Measurements from ENCODE around the gene TMCO4. TPM values are rescaled to one million over a fixed set of nuclear protein-coding genes. Genes with fewer than 3 reads are reported as not detected.

Gene TMCO4
- polyA plus RNA-seq, 1 experiment = 10.1 TPM

- Histone ChIP-seq H3K27ac (ENCODE audit: low read depth, low read length) (no peak overlapping the region), H3K27me3 (ENCODE audit: control insufficient read depth, insufficient read depth, low read length) (no peaks in the 10 kb centered on the region), H3K9me3 (ENCODE audit: control insufficient read depth, insufficient read depth, low read length) (no peaks in the 10 kb centered on the region), H3K4me3 (ENCODE audit: low read depth, low read length) (no peak overlapping the region)
- DNase-seq (ENCODE audit: low read depth, low spot score) = no peak
- ChIA-PET CTCF (no interaction called here), POLR2A (no interaction called here)
- TF ChIP-seq CTCF (IDR thresholded peaks at IDR 0.05; ENCODE audit: low read depth, low read length) = no peak
Observed at GRCh38 chr1:19754482-19754881, 45.2 kb downstream of the TMCO4 start.

- DNase-seq (ENCODE audit: low read depth, low spot score) = no peak
- TF ChIP-seq CTCF (IDR thresholded peaks at IDR 0.05; ENCODE audit: low read depth, low read length) = no peak
- H3K9me3 ChIP-seq (ENCODE audit: control insufficient read depth, insufficient read depth, low read length) = no peaks in the 10 kb centered on the region
- ChIA-PET CTCF (interaction anchor here (1.2 kb wide), 1 partner anchor 91 kb away, joined by 3 read pairs; no protein-coding TSS in a partner anchor), POLR2A (interaction anchor here (0.5 kb wide), 1 partner anchor 154 kb away, joined by 3 read pairs; no protein-coding TSS in a partner anchor)
- H3K4me3 ChIP-seq (ENCODE audit: low read depth, low read length) = no peak overlapping the region
- H3K27me3 ChIP-seq (ENCODE audit: control insufficient read depth, insufficient read depth, low read length) = no peaks in the 10 kb centered on the region
- H3K27ac ChIP-seq (ENCODE audit: low read depth, low read length) = no peak overlapping the region
Observed at GRCh38 chr1:19752083-19752696, 47.5 kb downstream of the TMCO4 start.

- no peak for DNase-seq (ENCODE audit: low read depth, low spot score)
- CTCF ChIA-PET = interaction anchor here (0.7 kb wide), 1 partner anchor 10 kb away, joined by 3 read pairs; no protein-coding TSS in a partner anchor
- no peak overlapping the region for H3K27ac ChIP-seq (ENCODE audit: low read depth, low read length)
- H3K9me3 ChIP-seq (ENCODE audit: control insufficient read depth, insufficient read depth, low read length) = no peaks in the 10 kb centered on the region; the same call in 1 of the 2 replicates
- no peaks in the 10 kb centered on the region for H3K27me3 ChIP-seq (ENCODE audit: control insufficient read depth, insufficient read depth, low read length)
- no peak for TF ChIP-seq CTCF (IDR thresholded peaks at IDR 0.05; ENCODE audit: low read depth, low read length)
- POLR2A ChIA-PET = no interaction called here
- no peak overlapping the region for H3K4me3 ChIP-seq (ENCODE audit: low read depth, low read length)
Observed at GRCh38 chr1:19750882-19751276, 48.8 kb downstream of the TMCO4 start.

- ChIA-PET CTCF (interaction anchor here (0.7 kb wide), 1 partner anchor 11 kb away, joined by 3 read pairs; no protein-coding TSS in a partner anchor), POLR2A (no interaction called here)
- DNase-seq (ENCODE audit: low read depth, low spot score) = no peak
- no peak overlapping the region for H3K27ac ChIP-seq (ENCODE audit: low read depth, low read length)
- H3K4me3 ChIP-seq (ENCODE audit: low read depth, low read length) = no peak overlapping the region
- no peaks in the 10 kb centered on the region; the same call in 1 of the 2 replicates for H3K9me3 ChIP-seq (ENCODE audit: control insufficient read depth, insufficient read depth, low read length)
- H3K27me3 ChIP-seq (ENCODE audit: control insufficient read depth, insufficient read depth, low read length) = no peaks in the 10 kb centered on the region
- TF ChIP-seq CTCF (IDR thresholded peaks at IDR 0.05; ENCODE audit: low read depth, low read length) = no peak
Observed at GRCh38 chr1:19750101-19750881, 49.4 kb downstream of the TMCO4 start.

- no peak for TF ChIP-seq CTCF (IDR thresholded peaks at IDR 0.05; ENCODE audit: low read depth, low read length)
- no peaks in the 10 kb centered on the region; the same call in 1 of the 2 replicates for H3K9me3 ChIP-seq (ENCODE audit: control insufficient read depth, insufficient read depth, low read length)
- POLR2A ChIA-PET = no interaction called here
- no peaks in the 10 kb centered on the region for H3K27me3 ChIP-seq (ENCODE audit: control insufficient read depth, insufficient read depth, low read length)
- no peak for DNase-seq (ENCODE audit: low read depth, low spot score)
- H3K27ac ChIP-seq (ENCODE audit: low read depth, low read length) = no peak overlapping the region
- CTCF ChIA-PET = no interaction called here
- H3K4me3 ChIP-seq (ENCODE audit: low read depth, low read length) = no peak overlapping the region
Observed at GRCh38 chr1:19749685-19750084, 50.0 kb downstream of the TMCO4 start.
